SK-N-SH (cell line): ENCODE data around the gene DEFB131B. TPM values are rescaled to one million over a fixed set of nuclear protein-coding genes. Genes with fewer than 3 reads are reported as not detected.

Experiments used
- CTCF ChIA-PET: fragments of 300-600, 350-600 bp; formaldehyde crosslinking; extraction: SDS; loops from one replicate; lab custom pipeline; 2021; lab: Yijun Ruan, JAX
- POLR2A ChIA-PET: fragments of 350-600 bp; sonication (Branson Sonifier 250); formaldehyde crosslinking; extraction: SDS; loops from one replicate; lab custom pipeline; 2020; ENCODE audit warnings: antibody characterized with exemption, inconsistent platforms; lab: Yijun Ruan, JAX
- DNase-seq: peaks from one replicate; pipeline ENCODE4 v3.0.0; 2012
- H2AFZ ChIP-seq: fragments of 200-600 bp; sonication (generic); 2 replicates; pipeline ENCODE4 v1.8.1; 2016; ENCODE audit warnings: antibody characterized with exemption, mild to moderate bottlenecking, low read depth
- H3F3A ChIP-seq: fragments of 200-600 bp; sonication (generic); replicated peaks from 2 replicates; pipeline ENCODE3; 2016; ENCODE audit warnings: antibody characterized with exemption, mild to moderate bottlenecking; ENCODE audit not compliant: insufficient read depth
- H3K27ac ChIP-seq, 2 experiments: fragments of 200-500 bp in 1 of 2; fragments of 200-600 bp in 1 of 2; sonication (Bioruptor generic) in 1 of 2; sonication (generic), shearing (Covaris generic) in 1 of 2; 2 replicates each; pipeline versions ENCODE4 v1.5.1 to v1.6.1; 2014 to 2016; ENCODE audit warnings: low read depth in 2 of 2, inconsistent platforms in 1 of 2, low read length in 1 of 2, mild to moderate bottlenecking in 1 of 2, mixed read lengths in 1 of 2
- H3K27me3 ChIP-seq: fragments of 200-600 bp; sonication (generic), shearing (Covaris generic); 2 replicates; pipeline ENCODE4 v1.6.1; 2016; ENCODE audit warnings: mixed run types; ENCODE audit not compliant: insufficient read depth
- H3K36me3 ChIP-seq, 2 experiments: fragments of 200-500 bp in 1 of 2; fragments of 200-600 bp in 1 of 2; sonication (Bioruptor generic) in 1 of 2; sonication (generic) in 1 of 2; replicated peaks in 1 of 2; 2 replicates each; pipeline versions ENCODE3 to v1.5.1; 2014 to 2016; ENCODE audit warnings: low read length in 1 of 2, mild to moderate bottlenecking in 1 of 2; ENCODE audit not compliant: insufficient read depth in 2 of 2, control insufficient read depth in 1 of 2
- H3K4me1 ChIP-seq, 2 experiments: fragments of 200-500 bp in 1 of 2; fragments of 200-600 bp in 1 of 2; sonication (Bioruptor generic) in 1 of 2; sonication (generic), shearing (Covaris generic) in 1 of 2; 2 replicates each; pipeline versions ENCODE4 v1.5.1 to v1.6.1; 2014 to 2016; ENCODE audit warnings: low read depth in 1 of 2, low read length in 1 of 2, mixed run types in 1 of 2; ENCODE audit not compliant: insufficient read depth in 2 of 2, control insufficient read depth in 1 of 2
- H3K4me2 ChIP-seq: fragments of 200-600 bp; sonication (generic), shearing (Covaris generic); 2 replicates; pipeline ENCODE4 v1.6.1; 2017; ENCODE audit warnings: mixed run types
- H3K4me3 ChIP-seq, 2 experiments: fragments of 200-500 bp in 1 of 2; fragments of 200-600 bp in 1 of 2; sonication (Bioruptor generic) in 1 of 2; sonication (generic), shearing (Covaris generic) in 1 of 2; 2 replicates each; pipeline versions ENCODE4 v1.5.1 to v1.8.1; 2014 to 2016; ENCODE audit warnings: low read depth in 2 of 2, inconsistent platforms in 1 of 2, low read length in 1 of 2, mild to moderate bottlenecking in 1 of 2, mixed read lengths in 1 of 2, moderate library complexity in 1 of 2
- H3K79me2 ChIP-seq: fragments of 200-600 bp; sonication (generic); 2 replicates; pipeline ENCODE4 v1.8.1; 2017; ENCODE audit warnings: mild to moderate bottlenecking; ENCODE audit not compliant: insufficient read depth
- H3K9ac ChIP-seq: fragments of 200-600 bp; sonication (generic); 2 replicates; pipeline ENCODE4 v1.6.1; 2017; ENCODE audit warnings: mixed run types
- H3K9me2 ChIP-seq: fragments of 200-600 bp; sonication (generic); 2 replicates; pipeline ENCODE4 v1.6.1; 2017; ENCODE audit warnings: mixed run types
- H3K9me3 ChIP-seq: fragments of 200-600 bp; sonication (generic); 2 replicates; pipeline ENCODE4 v1.6.1; 2017; ENCODE audit warnings: mixed run types, mild to moderate bottlenecking, moderate library complexity
- H4K20me1 ChIP-seq: fragments of 200-600 bp; sonication (generic); 2 replicates; pipeline ENCODE4 v1.6.1; 2017; ENCODE audit warnings: mild to moderate bottlenecking, mixed run types; ENCODE audit not compliant: insufficient read depth
- EP300 ChIP-seq, 2 experiments: IDR thresholded peaks; 2 replicates each; pipeline versions ENCODE4 v1.4.0 to v1.6.1; 2012; ENCODE audit warnings: borderline replicate concordance in 1 of 2, low read depth in 1 of 2, low read length in 1 of 2
- NFIC ChIP-seq: IDR thresholded peaks from 2 replicates; pipeline ENCODE4 v1.4.0; 2012; ENCODE audit warnings: borderline replicate concordance
- PBX3 ChIP-seq: IDR thresholded peaks from 2 replicates; pipeline ENCODE4; 2012
- TAF1 ChIP-seq: IDR thresholded peaks from 2 replicates; pipeline ENCODE4 v1.6.1; 2012; ENCODE audit warnings: low read depth, mild to moderate bottlenecking, low read length, moderate library complexity, borderline replicate concordance
- TCF12 ChIP-seq: IDR thresholded peaks from 2 replicates; pipeline ENCODE4 v1.4.0; 2012
- TEAD4 ChIP-seq: IDR thresholded peaks from 2 replicates; pipeline ENCODE4 v1.4.0; 2012; ENCODE audit warnings: mild to moderate bottlenecking, borderline replicate concordance; ENCODE audit not compliant: insufficient read depth
- whole genome bisulfite sequencing: methylation state at CpG from one replicate; pipeline ENCODE4 v1.1.6; 2017; ENCODE audit warnings: low lambda C conversion rate; 5-methylcytosine and 5-hydroxymethylcytosine counted together
- polyA plus RNA-seq, 3 experiments: library from polyadenylated mRNA; depleted of rRNA; stranded (reverse); fragments of >200 nt; gene quantifications; 2 replicates each; pipeline ENCODE4 v1.2.3, GENCODE V29; 2012
- small RNA-seq, 7 experiments: library from RNA; depleted of rRNA; stranded (forward); fragments of <200 nt; gene quantifications; one replicate each; pipeline ENCODE3, GENCODE V24; 2012
- TF ChIP-seq, protein P1 (sequence below): IDR thresholded peaks from 2 replicates; pipeline ENCODE4 v1.4.0; 2012; ENCODE audit warnings: low read depth

DEFB131B gene
- polyA plus RNA-seq, 1 of the 3 experiments (the other 2 are of a cell fraction): not detected

DNA sequence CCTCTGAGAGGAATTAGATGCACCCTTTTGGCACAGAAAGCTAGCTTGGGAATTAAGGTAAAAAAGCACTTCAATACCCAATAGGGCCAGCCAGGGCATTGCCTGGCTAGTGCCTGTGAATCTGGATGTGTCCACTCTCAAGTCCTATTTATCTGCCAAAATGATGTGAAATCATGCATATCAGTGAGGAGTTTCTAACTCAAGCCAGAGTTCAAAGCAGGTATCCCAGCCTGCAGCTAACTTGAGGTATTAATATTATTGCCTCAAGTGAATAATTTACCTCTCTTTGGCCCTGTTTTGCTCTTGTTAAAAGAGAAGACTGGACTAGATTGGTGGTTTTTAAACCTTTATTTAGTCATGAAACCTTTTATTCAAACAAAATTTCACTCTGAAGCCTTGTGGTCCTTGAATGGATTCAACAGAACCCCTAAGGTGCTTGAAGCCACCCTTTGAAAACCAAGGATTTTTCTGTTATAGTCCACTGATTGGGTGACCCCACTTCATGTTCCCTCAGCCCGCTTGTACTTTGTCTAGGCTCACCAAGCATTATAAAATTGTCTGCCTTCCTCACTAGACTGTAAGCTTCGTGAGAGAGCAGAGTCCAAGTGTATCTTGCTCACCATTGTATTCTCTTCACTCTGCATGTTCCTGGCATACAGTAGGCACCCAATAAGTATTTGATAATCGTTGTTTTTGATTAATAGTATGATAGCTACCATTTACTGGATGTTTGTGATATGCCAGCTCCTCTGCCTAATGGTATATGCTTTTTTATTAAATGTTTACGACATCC is 55.1 kb downstream of the DEFB131B start:
- no peak overlapping the region for H3K4me2 ChIP-seq
- TF ChIP-seq TEAD4 (no peak), TAF1 (no peak), EP300 (IDR thresholded peaks at IDR 0.05; ENCODE audit: borderline replicate concordance in 1 of 2, low read depth in 1 of 2, low read length in 1 of 2) (no peak), NFIC (no peak), TCF12 (no peak), PBX3 (no peak)
- TF ChIP-seq, protein P1, sequence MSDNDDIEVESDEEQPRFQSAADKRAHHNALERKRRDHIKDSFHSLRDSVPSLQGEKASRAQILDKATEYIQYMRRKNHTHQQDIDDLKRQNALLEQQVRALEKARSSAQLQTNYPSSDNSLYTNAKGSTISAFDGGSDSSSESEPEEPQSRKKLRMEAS: no peak
- TF ChIP-seq, all 33 proteins: peak for 0
- Histone ChIP-seq H3K27ac (no peak overlapping the region), H3K4me3 (no peak overlapping the region), H3K4me1 (peaks cover 5 to 19% of the 10 kb centered on the region in 2 experiments; a peak in 3 of 4 replicates), H3K9me2 (no peaks in the 10 kb centered on the region), H3K79me2 (peaks cover 97% of the 10 kb centered on the region), H3K9me3 (no peaks in the 10 kb centered on the region), H4K20me1 (peaks cover 28% of the 10 kb centered on the region), H3K9ac (no peak overlapping the region), H3K27me3 (no peaks in the 10 kb centered on the region), H3F3A (peaks cover 23% of the 10 kb centered on the region), H3K36me3 (peaks cover 2 to 6% of the 10 kb centered on the region in 2 experiments), H2AFZ (no peak overlapping the region)
- ChIA-PET CTCF (no interaction called here), POLR2A (interaction anchor here (0.5 kb wide), 1 partner anchor 18 kb away, joined by 3 read pairs; no protein-coding TSS in a partner anchor)
- 83% methylated on average over 4 of the region's 4 CpGs for WGBS
- DNase-seq: no peak

Small RNA genes within 50 kb of the gene (small RNA-seq; reads per million reads assigned to genes)
- 0 reads per million in 7 experiments for gene RNA5SP342

Other genes with a start within 250 kb of the DEFB131B start
- gene DEFB108B, start 45.3 kb upstream of the DEFB131B start, polyA plus RNA-seq (2012; rRNA removed): not detected in 2 replicates
- gene XNDC1N, start 50.1 kb downstream of the DEFB131B start, polyA plus RNA-seq (2012; rRNA removed): 3.4 and 4.5 TPM in 2 replicates
- 49.5 and 67.5 TPM in 2 replicates for gene RNF121, start 50.6 kb downstream of the DEFB131B start, polyA plus RNA-seq (2012; rRNA removed)
- gene IL18BP, start 120.5 kb downstream of the DEFB131B start, polyA plus RNA-seq (2012; rRNA removed): 5.0 and 6.8 TPM in 2 replicates
- gene NUMA1, start 202.1 kb downstream of the DEFB131B start, polyA plus RNA-seq (2012; rRNA removed): 111 TPM in 2 replicates
- gene LRRC51, start 202.4 kb downstream of the DEFB131B start, polyA plus RNA-seq (2012; rRNA removed): 7.3 and 8.0 TPM in 2 replicates
- gene LAMTOR1, start 224.8 kb downstream of the DEFB131B start, polyA plus RNA-seq (2012; rRNA removed): 128 and 129 TPM in 2 replicates
- gene TOMT, start 227.5 kb downstream of the DEFB131B start, polyA plus RNA-seq (2012; rRNA removed): not detected in 2 replicates
- 85.6 and 92.3 TPM in 2 replicates for gene ANAPC15, start 234.2 kb downstream of the DEFB131B start, polyA plus RNA-seq (2012; rRNA removed)